ENCODE measurements around the gene RYR2. TPM values are rescaled to one million over a fixed set of nuclear protein-coding genes. Genes with fewer than 3 reads are reported as not detected.

The RYR2 gene
- total and polyA plus RNA-seq, 2 donors = 7.2 to 16.8 TPM

DNA sequence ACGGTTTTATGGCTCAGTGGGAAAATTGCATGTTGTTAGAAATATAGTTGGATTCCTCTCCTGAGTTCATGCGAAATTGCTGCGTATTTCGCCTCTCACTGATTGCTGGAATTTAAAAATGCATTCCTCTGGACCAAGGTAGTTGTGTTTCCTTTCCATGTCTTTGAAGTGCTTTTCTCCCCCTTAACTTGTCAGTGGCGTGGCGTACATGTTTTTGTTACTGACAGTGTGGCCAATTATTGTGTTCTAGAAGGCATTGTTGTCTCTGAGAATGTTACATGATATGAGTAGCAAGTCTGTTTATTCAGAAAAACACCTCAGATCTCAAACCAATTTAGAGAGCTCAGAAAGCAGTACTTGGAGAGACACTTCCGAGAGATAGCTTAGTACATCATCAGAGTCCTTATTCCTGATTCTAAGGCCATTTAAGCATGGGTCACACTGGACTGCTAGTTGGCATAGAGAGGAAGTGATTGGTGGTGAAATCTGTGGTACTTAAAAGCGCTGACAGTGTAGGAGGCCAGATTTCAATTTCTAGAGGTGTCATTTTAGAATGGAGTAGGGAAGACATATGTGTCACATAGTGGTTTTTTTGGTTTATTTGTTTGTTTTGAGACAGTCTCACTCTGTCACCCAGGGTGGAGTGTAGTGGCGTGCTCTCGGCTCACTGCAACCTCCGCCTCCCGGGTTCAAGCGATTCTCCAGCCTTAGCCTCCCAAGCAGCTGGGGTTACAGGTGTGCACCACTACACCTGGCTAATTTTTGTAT, 184.4 kb downstream of the RYR2 start:
- WGBS = 74% methylated on average over 13 of the region's 13 CpGs
- Histone ChIP-seq H3K4me3 (ENCODE audit: low read depth, low read length) (no peak overlapping the region), H3K27ac (ENCODE audit: low read depth) (no peak overlapping the region), H3K4me1 (ENCODE audit: insufficient read depth) (no peaks in the 10 kb centered on the region), H3K36me3 (ENCODE audit: insufficient read depth) (no peaks in the 10 kb centered on the region)
- DNase-seq (ENCODE audit: extremely low spot score) = no peak

DNA sequence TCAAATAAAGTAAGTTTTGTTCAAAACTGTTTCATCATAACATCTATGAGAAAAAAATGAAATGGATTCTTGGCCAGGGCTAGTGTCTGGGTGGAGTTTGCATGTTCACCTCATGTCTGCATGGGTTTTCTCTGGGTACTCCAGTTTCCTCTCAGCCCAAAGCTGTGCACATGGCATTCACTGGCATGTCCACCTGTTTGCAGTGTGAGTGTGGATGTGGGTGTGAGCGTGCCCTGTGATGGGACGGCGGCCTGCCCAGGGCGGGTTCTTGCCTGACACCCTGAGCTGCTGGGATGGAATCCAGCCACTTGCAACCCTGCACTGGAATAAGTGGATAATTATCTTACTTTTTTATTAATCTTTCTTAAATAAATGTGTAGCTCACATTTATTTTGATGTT, 185.5 kb downstream of the RYR2 start:
- no peak overlapping the region for H3K27ac ChIP-seq (ENCODE audit: low read depth)
- H3K4me1 ChIP-seq (ENCODE audit: insufficient read depth) = no peaks in the 10 kb centered on the region
- H3K4me3 ChIP-seq (ENCODE audit: low read depth, low read length) = no peak overlapping the region
- DNase-seq (ENCODE audit: extremely low spot score) = no peak
- H3K36me3 ChIP-seq (ENCODE audit: insufficient read depth) = no peaks in the 10 kb centered on the region
- WGBS = 93% methylated on average over 4 of the region's 4 CpGs

DNA sequence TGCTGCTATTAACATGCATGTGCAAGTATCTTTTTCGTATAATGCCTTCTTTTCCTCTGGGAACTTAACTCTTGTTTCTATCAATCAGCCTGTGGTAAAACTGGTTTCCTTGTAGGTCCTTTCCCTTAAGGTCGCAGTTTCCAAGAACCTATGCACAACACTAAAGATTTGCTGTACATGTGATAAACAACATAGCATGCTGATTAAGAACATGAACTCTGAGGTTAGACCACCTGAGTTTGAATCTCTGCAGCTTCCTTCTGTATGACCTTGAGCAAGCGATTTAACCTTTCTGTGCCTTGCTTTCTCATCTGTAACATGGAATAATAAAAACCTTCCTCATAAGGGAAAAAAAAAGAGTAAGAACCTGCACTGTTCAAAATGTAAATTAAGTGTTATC, 186.4 kb downstream of the RYR2 start:
- 89% methylated on average over 3 of the region's 3 CpGs for WGBS
- H3K4me3 ChIP-seq (ENCODE audit: low read depth, low read length) = no peak overlapping the region

DNA sequence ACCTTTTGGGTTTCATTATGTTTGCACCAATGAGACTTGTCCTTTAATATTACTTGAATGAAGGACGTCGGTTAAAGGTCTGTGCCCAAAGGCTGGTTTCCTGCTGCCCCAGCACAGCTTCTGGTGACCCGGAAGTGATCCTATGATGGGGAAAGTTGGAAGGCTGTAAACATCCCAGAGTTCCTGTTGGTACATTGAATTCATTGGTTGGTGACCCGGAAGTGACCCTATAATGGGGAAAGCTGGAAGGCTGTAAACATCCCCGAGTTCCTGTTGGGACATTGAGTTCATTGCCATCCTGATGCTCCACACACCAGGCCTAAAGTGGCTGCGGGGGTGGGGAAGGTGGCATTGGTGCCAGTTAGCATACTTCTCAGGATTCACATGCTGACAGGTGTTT, 187.3 kb downstream of the RYR2 start:
- Histone ChIP-seq H3K36me3 (ENCODE audit: insufficient read depth) (no peaks in the 10 kb centered on the region), H3K4me3 (ENCODE audit: low read depth, low read length) (no peak overlapping the region), H3K27ac (ENCODE audit: low read depth) (no peak overlapping the region), H3K4me1 (ENCODE audit: insufficient read depth) (no peaks in the 10 kb centered on the region)
- 91% methylated on average over 6 of the region's 6 CpGs for WGBS
- no peak for DNase-seq (ENCODE audit: extremely low spot score)

More for the DNA sequence above, 186.4 kb downstream of the RYR2 start:
- DNase-seq (ENCODE audit: extremely low spot score) = no peak
- H3K4me1 ChIP-seq (ENCODE audit: insufficient read depth) = no peaks in the 10 kb centered on the region
- H3K36me3 ChIP-seq (ENCODE audit: insufficient read depth) = no peaks in the 10 kb centered on the region
- H3K27ac ChIP-seq (ENCODE audit: low read depth) = no peak overlapping the region

DNA sequence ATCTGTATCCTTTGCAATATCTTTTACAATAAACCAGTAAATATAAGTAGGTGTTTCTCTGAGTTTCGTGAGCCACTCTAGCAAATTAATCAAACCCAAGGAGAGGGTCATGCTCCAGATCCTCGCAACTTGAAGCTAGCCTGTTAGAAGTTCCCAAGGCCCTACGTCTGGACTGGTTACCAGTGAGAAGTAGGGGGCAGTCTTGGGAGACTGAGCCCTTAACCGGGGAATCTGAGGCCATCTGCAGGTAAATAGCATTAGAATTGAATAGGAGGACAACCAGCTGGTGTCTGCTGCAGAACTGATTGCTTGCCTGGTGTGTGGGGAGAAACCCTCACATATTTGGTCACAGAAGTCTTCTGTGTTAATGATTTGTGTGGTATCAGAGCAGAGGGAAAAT, 190.5 kb downstream of the RYR2 start:
- Histone ChIP-seq H3K4me1 (ENCODE audit: insufficient read depth) (no peaks in the 10 kb centered on the region), H3K27ac (ENCODE audit: low read depth) (no peak overlapping the region), H3K36me3 (ENCODE audit: insufficient read depth) (no peaks in the 10 kb centered on the region), H3K4me3 (ENCODE audit: low read depth, low read length) (no peak overlapping the region)
- no peak for DNase-seq (ENCODE audit: extremely low spot score)
- WGBS = 82% methylated on average over 4 of the region's 4 CpGs

DNA sequence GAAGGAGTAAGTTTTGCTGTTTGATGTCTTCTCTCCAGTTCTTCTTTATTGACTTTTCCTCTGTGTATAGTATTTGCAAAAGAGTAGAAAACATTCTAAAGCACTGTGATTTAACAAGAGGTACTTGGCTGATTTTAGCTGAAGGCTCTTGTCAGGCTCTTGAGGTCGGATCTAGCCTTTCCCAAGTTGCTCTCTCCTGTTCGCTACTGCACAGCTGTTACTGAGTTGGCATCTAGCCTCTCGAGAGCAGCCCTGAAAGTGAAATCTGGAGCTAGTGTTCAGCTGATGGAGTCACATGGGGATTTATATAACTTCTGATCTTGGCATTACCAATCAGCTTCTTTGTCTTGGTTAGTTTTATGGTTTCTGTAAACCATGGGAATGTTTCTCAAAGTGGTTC, 193.1 kb downstream of the RYR2 start:
- H3K4me1 ChIP-seq (ENCODE audit: insufficient read depth) = no peaks in the 10 kb centered on the region
- H3K27ac ChIP-seq (ENCODE audit: low read depth) = no peak overlapping the region
- 35% methylated on average over 3 of the region's 3 CpGs for WGBS
- H3K36me3 ChIP-seq (ENCODE audit: insufficient read depth) = no peaks in the 10 kb centered on the region
- no peak for DNase-seq (ENCODE audit: extremely low spot score)
- no peak overlapping the region for H3K4me3 ChIP-seq (ENCODE audit: low read depth, low read length)

DNA sequence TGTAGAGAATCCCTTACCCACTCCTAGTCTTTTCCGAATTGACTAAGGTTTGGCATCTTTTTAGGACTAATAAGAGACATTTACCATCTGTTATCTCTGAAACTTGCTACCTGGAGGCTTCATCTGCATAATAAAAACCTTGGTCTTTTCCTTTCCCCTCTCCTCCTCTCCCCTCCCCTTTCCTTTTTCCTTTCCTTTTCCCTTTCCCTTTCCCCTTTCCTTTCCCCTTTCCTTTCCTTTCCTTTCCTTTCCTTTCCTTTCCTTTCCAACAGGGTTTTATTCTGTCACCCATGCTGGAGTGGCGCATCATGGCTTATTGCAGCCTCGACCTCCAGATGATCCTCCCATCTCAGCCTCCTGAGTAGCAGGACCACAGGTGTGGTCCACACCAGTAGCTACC, 195.7 kb downstream of the RYR2 start:
- H3K36me3 ChIP-seq (ENCODE audit: insufficient read depth) = no peaks in the 10 kb centered on the region
- no peaks in the 10 kb centered on the region for H3K4me1 ChIP-seq (ENCODE audit: insufficient read depth)
- no peak overlapping the region for H3K4me3 ChIP-seq (ENCODE audit: low read depth, low read length)
- no peak for DNase-seq (ENCODE audit: extremely low spot score)
- H3K27ac ChIP-seq (ENCODE audit: low read depth) = no peak overlapping the region
- WGBS = 88% methylated on average over 3 of the region's 3 CpGs

DNA sequence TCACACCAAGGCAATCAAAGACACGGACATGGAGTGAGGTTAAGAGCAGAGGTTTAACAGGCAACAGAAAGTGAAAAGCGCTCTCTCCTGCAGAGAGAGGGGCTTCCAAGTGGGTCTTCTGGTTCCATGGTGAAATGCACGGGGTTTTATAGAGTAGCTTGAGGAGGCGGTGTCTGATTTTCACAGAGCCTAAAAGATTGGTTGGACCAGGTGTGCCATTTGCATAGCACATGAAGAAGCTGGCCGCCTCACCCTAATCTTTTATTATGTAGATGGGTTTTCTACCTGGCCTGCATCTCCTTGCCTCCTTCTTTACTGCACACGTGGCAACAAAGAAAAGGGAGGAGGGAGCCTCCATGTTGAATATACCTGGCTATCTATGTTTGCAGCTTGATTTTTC, 197.3 kb downstream of the RYR2 start:
- 79% methylated on average over 6 of the region's 6 CpGs for WGBS
- DNase-seq (ENCODE audit: extremely low spot score) = no peak
- no peak overlapping the region for H3K27ac ChIP-seq (ENCODE audit: low read depth)

DNA sequence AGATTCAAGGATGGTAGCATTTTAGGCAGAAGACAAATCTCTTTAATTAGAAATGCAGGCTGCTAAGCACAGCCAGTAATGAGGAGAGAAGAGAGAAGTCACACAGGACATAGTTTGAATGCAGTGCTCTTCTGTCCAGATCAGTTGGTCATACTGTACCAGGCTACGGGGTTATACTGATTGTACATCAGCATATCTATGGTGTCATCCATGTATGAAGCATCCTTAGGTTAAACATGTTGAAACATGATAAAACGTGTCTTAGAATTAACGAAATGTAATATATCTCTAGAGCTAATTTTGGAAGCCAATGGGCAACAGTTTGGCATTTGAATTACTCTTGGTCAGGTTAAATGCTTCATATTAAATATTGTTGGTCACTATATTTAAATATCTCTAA, 199.1 kb downstream of the RYR2 start:
- DNase-seq (ENCODE audit: extremely low spot score) = no peak
- no peak overlapping the region for H3K4me3 ChIP-seq (ENCODE audit: low read depth, low read length)
- no peaks in the 10 kb centered on the region for H3K4me1 ChIP-seq (ENCODE audit: insufficient read depth)
- 91% methylated on average over 3 of the region's 3 CpGs for WGBS
- no peak overlapping the region for H3K27ac ChIP-seq (ENCODE audit: low read depth)
- H3K36me3 ChIP-seq (ENCODE audit: insufficient read depth) = no peaks in the 10 kb centered on the region

More for the DNA sequence above, 197.3 kb downstream of the RYR2 start:
- Histone ChIP-seq H3K4me3 (ENCODE audit: low read depth, low read length) (no peak overlapping the region), H3K36me3 (ENCODE audit: insufficient read depth) (no peaks in the 10 kb centered on the region), H3K4me1 (ENCODE audit: insufficient read depth) (no peaks in the 10 kb centered on the region)

DNA sequence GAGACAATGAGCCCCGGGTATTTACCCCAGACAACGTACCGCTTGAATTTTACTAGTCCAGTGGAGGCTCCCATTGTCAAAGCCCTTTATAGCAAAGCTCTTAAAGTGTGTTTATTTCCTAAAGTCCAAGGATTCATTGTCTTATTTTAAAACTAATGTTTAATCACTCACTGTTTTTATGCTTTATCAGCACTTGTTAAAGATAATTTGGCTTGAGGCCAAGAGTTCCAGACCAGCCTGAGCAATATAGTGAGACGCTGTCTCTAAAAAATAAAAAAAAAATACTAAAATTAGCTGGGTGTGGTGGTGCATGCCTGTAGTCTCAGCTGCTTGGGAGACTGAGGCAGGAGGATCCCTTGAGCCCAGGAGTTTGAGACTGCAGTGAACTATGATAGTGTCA, 202.8 kb downstream of the RYR2 start:
- WGBS = 40% methylated on average over 4 of the region's 4 CpGs
- no peaks in the 10 kb centered on the region for H3K4me1 ChIP-seq (ENCODE audit: insufficient read depth)
- H3K36me3 ChIP-seq (ENCODE audit: insufficient read depth) = no peaks in the 10 kb centered on the region
- no peak overlapping the region for H3K27ac ChIP-seq (ENCODE audit: low read depth)
- H3K4me3 ChIP-seq (ENCODE audit: low read depth, low read length) = no peak overlapping the region
- DNase-seq (ENCODE audit: extremely low spot score) = no peak

DNA sequence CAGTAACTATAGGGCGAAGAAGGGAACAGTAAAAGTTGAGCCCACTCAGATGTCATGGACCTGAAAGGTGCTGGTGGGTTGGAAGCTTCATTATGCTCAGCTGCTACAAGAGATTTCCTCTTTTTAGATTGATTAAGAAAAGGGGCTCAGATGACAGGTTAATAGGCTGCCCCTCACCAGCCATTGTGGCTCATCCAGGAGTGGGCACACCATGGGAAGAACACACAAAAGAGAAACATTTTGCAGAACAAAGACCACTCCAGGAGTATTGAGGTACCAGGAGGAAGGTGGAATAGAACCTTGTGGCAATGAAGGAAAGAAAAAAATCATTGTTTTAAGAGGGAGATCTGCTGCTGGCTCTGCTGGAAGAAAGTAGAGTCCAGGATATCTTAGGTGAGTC, 205.5 kb downstream of the RYR2 start:
- Histone ChIP-seq H3K4me3 (ENCODE audit: low read depth, low read length) (no peak overlapping the region), H3K36me3 (ENCODE audit: insufficient read depth) (no peaks in the 10 kb centered on the region), H3K4me1 (ENCODE audit: insufficient read depth) (no peaks in the 10 kb centered on the region), H3K27ac (ENCODE audit: low read depth) (no peak overlapping the region)
- WGBS = 90% methylated on average over 1 of the region's 1 CpG
- no peak for DNase-seq (ENCODE audit: extremely low spot score)

DNA sequence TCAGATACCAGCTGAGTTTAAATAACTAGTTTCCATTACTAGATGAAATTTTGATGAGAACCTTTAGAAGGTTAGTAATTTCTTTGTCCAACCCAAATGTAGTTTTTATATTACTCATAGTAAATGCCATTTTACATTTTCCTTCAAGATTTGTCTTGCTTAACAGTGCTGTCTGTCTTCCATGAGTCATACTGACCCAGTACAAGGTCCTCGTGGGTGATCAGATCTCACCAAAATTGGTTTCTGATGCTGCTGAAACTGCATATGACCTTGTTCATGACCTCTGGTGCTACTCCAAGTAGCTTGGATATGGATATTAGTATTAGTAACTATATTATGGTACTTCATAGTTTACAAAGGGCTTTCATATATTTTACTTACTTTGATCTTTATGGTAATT, 207.1 kb downstream of the RYR2 start:
- Histone ChIP-seq H3K27ac (ENCODE audit: low read depth) (no peak overlapping the region), H3K4me1 (ENCODE audit: insufficient read depth) (no peaks in the 10 kb centered on the region), H3K4me3 (ENCODE audit: low read depth, low read length) (no peak overlapping the region), H3K36me3 (ENCODE audit: insufficient read depth) (no peaks in the 10 kb centered on the region)
- no peak for DNase-seq (ENCODE audit: extremely low spot score)
- 72% methylated on average over 1 of the region's 1 CpG for WGBS

DNA sequence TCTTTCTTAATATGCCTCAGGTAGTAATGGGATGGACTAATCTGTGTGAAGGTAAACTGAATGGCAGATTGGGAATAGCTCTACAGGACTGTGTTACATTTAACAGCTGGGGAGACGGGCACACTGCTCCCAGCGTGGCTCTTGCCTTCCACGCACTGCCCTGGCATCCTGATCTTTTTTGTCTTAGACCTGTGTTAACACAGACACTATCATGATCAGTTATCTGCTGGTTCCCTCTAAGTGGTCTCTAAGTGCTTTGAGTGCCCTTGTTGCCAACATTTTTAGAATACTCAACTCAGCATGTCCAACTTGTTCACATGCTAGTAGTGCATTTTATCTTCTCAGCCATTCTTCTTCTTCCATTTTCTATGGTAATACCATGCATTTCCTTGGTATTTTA, 208.1 kb downstream of the RYR2 start:
- no peak for DNase-seq (ENCODE audit: extremely low spot score)
- Histone ChIP-seq H3K27ac (ENCODE audit: low read depth) (no peak overlapping the region), H3K36me3 (ENCODE audit: insufficient read depth) (no peaks in the 10 kb centered on the region), H3K4me3 (ENCODE audit: low read depth, low read length) (no peak overlapping the region), H3K4me1 (ENCODE audit: insufficient read depth) (no peaks in the 10 kb centered on the region)
- WGBS = 92% methylated on average over 3 of the region's 3 CpGs

DNA sequence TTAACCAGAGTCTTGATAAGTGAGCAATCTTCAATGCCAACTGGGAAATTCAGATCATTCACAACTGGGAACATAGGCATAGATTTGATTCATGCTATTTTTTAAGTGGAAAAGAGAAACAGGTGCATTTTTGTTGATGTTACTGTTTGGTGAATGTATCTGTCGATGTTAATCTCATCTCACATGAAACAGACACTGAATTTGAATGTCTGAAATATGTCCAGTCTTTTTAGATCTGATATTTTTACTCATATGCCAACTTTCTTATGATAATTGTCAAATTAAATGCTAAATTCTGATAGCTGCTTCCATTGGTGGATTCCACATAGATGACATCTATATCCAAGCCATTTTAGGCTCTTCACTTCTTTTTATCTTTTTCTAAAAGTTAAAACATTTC, 213.1 kb downstream of the RYR2 start:
- H3K36me3 ChIP-seq (ENCODE audit: insufficient read depth) = no peaks in the 10 kb centered on the region
- no peak for DNase-seq (ENCODE audit: extremely low spot score)
- H3K4me3 ChIP-seq (ENCODE audit: low read depth, low read length) = no peak overlapping the region
- no peaks in the 10 kb centered on the region for H3K4me1 ChIP-seq (ENCODE audit: insufficient read depth)
- 83% methylated on average over 1 of the region's 1 CpG for WGBS
- no peak overlapping the region for H3K27ac ChIP-seq (ENCODE audit: low read depth)

DNA sequence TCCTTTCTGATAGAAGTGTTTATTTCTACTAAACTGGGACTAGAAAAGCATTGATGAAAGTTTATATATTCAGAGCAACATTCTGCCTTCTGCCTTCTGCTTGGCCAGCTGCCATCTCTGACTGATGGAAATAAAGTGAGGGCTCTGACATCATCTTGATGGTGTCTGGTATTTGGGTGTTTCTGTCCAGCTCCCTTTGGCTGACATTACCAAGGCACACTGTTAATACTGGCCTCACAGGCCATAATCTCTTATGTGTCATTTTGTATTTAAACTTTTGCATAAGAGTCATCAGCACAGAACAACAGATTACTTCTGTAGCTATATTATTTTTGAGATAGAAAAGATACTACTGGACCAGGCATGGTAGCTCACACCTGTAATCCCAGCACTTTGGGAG, 216.9 kb downstream of the RYR2 start:
- H3K27ac ChIP-seq (ENCODE audit: low read depth) = no peak overlapping the region
- DNase-seq (ENCODE audit: extremely low spot score) = peak; percentile 33
- no peak overlapping the region for H3K4me3 ChIP-seq (ENCODE audit: low read depth, low read length)
- no peaks in the 10 kb centered on the region for H3K4me1 ChIP-seq (ENCODE audit: insufficient read depth)
- H3K36me3 ChIP-seq (ENCODE audit: insufficient read depth) = no peaks in the 10 kb centered on the region
